Natural killer cell (primary cell): ENCODE measurements around the gene CACNA1F. TPM values are rescaled to one million over a fixed set of nuclear protein-coding genes. Genes with fewer than 3 reads are reported as not detected.

Source experiments
- ATAC-seq, 3 donors: fragments of 150-1000 bp in 2 of 3; fragments of 200-7000 bp in 1 of 3; cut with Tn5 transposase; 1 replicate in 1 of 3; 2 replicates in 2 of 3; pipeline ENCODE4 v1.10.0; 2021; ENCODE audit warnings: mild to moderate bottlenecking in 2 of 3, moderate library complexity in 2 of 3
- DNase-seq, 2 donors: peaks; one replicate each; pipeline versions ENCODE4 v3.0.0 to v3.0.0-alpha.2; 2013 to 2021; ENCODE audit warnings: mixed read lengths in 1 of 2
- H3K27ac ChIP-seq: one replicate; pipeline ENCODE4 v1.5.1; 2013; ENCODE audit warnings: mild to moderate bottlenecking, low read length
- H3K27me3 ChIP-seq: one replicate; pipeline ENCODE4 v1.6.1; 2013; ENCODE audit warnings: low read length; ENCODE audit not compliant: control insufficient read depth, insufficient read depth
- H3K36me3 ChIP-seq: one replicate; pipeline ENCODE4 v1.6.1; 2013; ENCODE audit warnings: low read length; ENCODE audit not compliant: control insufficient read depth, insufficient read depth
- H3K4me1 ChIP-seq: one replicate; pipeline ENCODE4 v1.6.1; 2013; ENCODE audit warnings: low read length; ENCODE audit not compliant: control insufficient read depth, insufficient read depth
- H3K4me3 ChIP-seq: one replicate; pipeline ENCODE4 v1.5.1; 2013; ENCODE audit warnings: low read length
- H3K9me3 ChIP-seq: one replicate; pipeline ENCODE4 v1.6.1; 2013; ENCODE audit warnings: low read length; ENCODE audit not compliant: control insufficient read depth, insufficient read depth
- H3K27ac Mint-ChIP-seq, 2 donors: one replicate each; pipeline ENCODE4 v1.8.0; 2022; ENCODE audit warnings: mild to moderate bottlenecking in 2 of 2, mixed read lengths in 2 of 2, moderate library complexity in 1 of 2
- H3K27me3 Mint-ChIP-seq, 2 donors: one replicate each; pipeline ENCODE4 v1.8.0; 2022; ENCODE audit warnings: low read depth in 2 of 2, mixed read lengths in 2 of 2
- H3K36me3 Mint-ChIP-seq: one replicate; pipeline ENCODE4 v1.8.0; 2022; ENCODE audit warnings: mixed read lengths
- H3K4me1 Mint-ChIP-seq, 2 donors: one replicate each; pipeline ENCODE4 v1.8.0; 2022; ENCODE audit warnings: mixed read lengths in 2 of 2
- H3K4me3 Mint-ChIP-seq: one replicate; pipeline ENCODE4 v1.8.0; 2022; ENCODE audit warnings: mild to moderate bottlenecking, moderate library complexity, mixed read lengths
- H3K9me3 Mint-ChIP-seq, 2 donors: one replicate each; pipeline ENCODE4 v1.8.0; 2022; ENCODE audit warnings: mixed read lengths in 2 of 2
- WGBS: methylation state at CpG from one replicate; pipeline ENCODE4 v1.1.7; 2013; ENCODE audit warnings: missing lambda C conversion rate; ENCODE audit not compliant: insufficient coverage; 5-methylcytosine and 5-hydroxymethylcytosine counted together
- intact Hi-C: fragments of 100-400 bp; cut with micrococcal nuclease; formaldehyde crosslinking; loops from one replicate; pipeline ENCODE4 v1.14.2; 2022
- total RNA-seq, 4 donors: library from RNA; stranded (reverse); fragments of 120-200 nt in 1 of 4; gene quantifications; one replicate each; pipeline versions ENCODE4 v1.2.3 to v1.2.4, GENCODE V29; 2013 to 2022
- TF ChIP-seq, protein P1 (sequence below): fragments of 200-600 bp; IDR thresholded peaks from one replicate; pipeline ENCODE4 v1.8.0; 2022; ENCODE audit warnings: antibody characterized with exemption

Gene CACNA1F
- total RNA-seq, 3 donors from 2014 or later (not counting 1 experiment from before 2014, with no cell fraction given) = 0.48 to 1.1 (median 0.66) TPM

DNA sequence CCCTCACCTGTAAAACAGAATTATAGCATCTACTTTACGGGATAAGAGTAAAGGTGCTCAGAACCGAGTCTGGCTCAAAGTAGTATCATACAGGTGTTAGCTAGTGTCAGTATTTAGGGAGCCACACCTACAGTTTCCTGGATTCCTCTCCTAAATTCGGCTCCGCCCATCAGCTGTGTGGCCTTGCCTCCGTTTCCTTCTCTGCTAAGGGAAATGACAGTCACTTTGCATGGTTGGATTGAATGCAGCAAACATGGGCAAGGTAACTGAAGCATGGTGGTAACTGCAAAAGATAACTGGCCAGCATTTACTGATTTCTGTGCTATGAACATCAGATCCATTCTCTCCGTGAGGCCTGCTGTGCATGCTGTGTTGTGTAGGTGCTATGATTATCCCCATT lies 39.3 kb upstream of the CACNA1F start:
- Histone ChIP-seq H3K27ac (peak overlapping the region; percentile 38), H3K4me3 (no peak overlapping the region), H3K9me3 (no peaks in the 10 kb centered on the region), H3K36me3 (no peaks in the 10 kb centered on the region), H3K4me1 (peaks cover 67% of the 10 kb centered on the region), H3K27me3 (no peaks in the 10 kb centered on the region)
- Mint-ChIP-seq H3K27ac (peak overlapping the region; percentile 52 to 67), H3K36me3 (no peaks in the 10 kb centered on the region), H3K4me3 (peak overlapping the region; percentile 65), H3K27me3 (no peaks in the 10 kb centered on the region), H3K9me3 (no peaks in the 10 kb centered on the region), H3K4me1 (peaks cover 43 to 64% of the 10 kb centered on the region in 2 donors)
- 29% methylated on average over 3 of the region's 6 CpGs for WGBS
- peak in 1 of 2 donors; percentile 41 for DNase-seq
- TF ChIP-seq, protein P1, sequence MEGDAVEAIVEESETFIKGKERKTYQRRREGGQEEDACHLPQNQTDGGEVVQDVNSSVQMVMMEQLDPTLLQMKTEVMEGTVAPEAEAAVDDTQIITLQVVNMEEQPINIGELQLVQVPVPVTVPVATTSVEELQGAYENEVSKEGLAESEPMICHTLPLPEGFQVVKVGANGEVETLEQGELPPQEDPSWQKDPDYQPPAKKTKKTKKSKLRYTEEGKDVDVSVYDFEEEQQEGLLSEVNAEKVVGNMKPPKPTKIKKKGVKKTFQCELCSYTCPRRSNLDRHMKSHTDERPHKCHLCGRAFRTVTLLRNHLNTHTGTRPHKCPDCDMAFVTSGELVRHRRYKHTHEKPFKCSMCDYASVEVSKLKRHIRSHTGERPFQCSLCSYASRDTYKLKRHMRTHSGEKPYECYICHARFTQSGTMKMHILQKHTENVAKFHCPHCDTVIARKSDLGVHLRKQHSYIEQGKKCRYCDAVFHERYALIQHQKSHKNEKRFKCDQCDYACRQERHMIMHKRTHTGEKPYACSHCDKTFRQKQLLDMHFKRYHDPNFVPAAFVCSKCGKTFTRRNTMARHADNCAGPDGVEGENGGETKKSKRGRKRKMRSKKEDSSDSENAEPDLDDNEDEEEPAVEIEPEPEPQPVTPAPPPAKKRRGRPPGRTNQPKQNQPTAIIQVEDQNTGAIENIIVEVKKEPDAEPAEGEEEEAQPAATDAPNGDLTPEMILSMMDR = no peak
- no peak for ATAC-seq
- intact Hi-C loops = no loop called here

GRCh38 chrX:49271341-49271740 lies 38.2 kb upstream of the CACNA1F start:
- Histone ChIP-seq H3K9me3 (no peaks in the 10 kb centered on the region), H3K36me3 (no peaks in the 10 kb centered on the region), H3K4me3 (no peak overlapping the region), H3K4me1 (peaks cover 67% of the 10 kb centered on the region), H3K27me3 (no peaks in the 10 kb centered on the region), H3K27ac (peak overlapping the region; percentile 19)
- TF ChIP-seq, protein P1 = no peak
- intact Hi-C loops = no loop called here
- Mint-ChIP-seq H3K9me3 (no peaks in the 10 kb centered on the region), H3K4me3 (peak overlapping the region; percentile 61), H3K4me1 (peaks cover 43 to 59% of the 10 kb centered on the region in 2 donors), H3K27ac (peak overlapping the region; percentile 34 to 83), H3K36me3 (no peaks in the 10 kb centered on the region), H3K27me3 (no peaks in the 10 kb centered on the region)
- no peak for ATAC-seq
- DNase-seq = no peak
- WGBS = 97% methylated on average over 2 of the region's 2 CpGs

DNA sequence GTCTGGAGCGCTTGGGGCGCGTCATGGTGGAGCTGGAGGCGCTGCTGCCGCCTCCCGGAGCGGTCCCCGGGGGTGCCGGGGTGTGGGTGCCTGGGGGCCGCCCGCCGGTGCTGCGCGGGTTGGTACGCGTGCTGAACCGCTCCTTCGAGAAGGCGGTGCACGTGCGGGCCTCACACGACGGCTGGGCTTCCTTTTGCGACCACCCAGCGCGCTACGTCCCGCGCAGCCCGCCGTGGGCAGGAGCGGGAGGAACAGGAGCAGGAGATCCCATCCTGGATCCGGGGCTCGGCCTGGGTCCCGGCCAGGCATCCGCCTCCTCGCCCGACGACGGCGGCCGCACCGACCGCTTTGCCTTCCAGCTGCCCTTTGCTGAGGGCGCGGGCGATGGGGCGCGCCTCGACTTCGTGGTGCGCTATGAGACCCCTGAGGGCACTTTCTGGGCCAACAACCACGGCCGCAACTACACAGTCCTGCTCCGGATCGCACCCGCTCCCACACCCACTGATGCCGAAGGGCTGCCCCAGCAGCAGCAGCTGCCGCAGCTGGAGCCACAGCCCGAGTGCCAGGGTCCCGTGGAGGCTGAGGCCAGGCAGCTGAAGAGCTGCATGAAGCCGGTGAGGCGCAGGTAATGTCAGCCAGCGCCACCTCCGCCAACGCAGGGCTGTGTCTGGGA lies 37.2 kb upstream of the CACNA1F start:
- no peaks in the 10 kb centered on the region for H3K36me3 Mint-ChIP-seq
- no peaks in the 10 kb centered on the region for H3K36me3 ChIP-seq
- H3K9me3 ChIP-seq = no peaks in the 10 kb centered on the region
- peak overlapping the region; percentile 88 for H3K27ac ChIP-seq
- peak overlapping the region; percentile 54 for H3K4me3 ChIP-seq
- H3K27me3 Mint-ChIP-seq = no peaks in the 10 kb centered on the region
- peak overlapping the region; percentile 61 for H3K4me3 Mint-ChIP-seq
- H3K9me3 Mint-ChIP-seq = no peaks in the 10 kb centered on the region
- no peaks in the 10 kb centered on the region for H3K27me3 ChIP-seq
- DNase-seq = no peak
- intact Hi-C loops = no loop called here
- peaks cover 41 to 55% of the 10 kb centered on the region in 2 donors for H3K4me1 Mint-ChIP-seq
- TF ChIP-seq, protein P1 = no peak
- WGBS = 60% methylated on average over 66 of the region's 66 CpGs
- H3K4me1 ChIP-seq = peaks cover 60% of the 10 kb centered on the region
- H3K27ac Mint-ChIP-seq = peak overlapping the region; percentile 34 to 96
- ATAC-seq = no peak
